Measurements from ENCODE around the gene DAG1.

DAG1 gene

DNA sequence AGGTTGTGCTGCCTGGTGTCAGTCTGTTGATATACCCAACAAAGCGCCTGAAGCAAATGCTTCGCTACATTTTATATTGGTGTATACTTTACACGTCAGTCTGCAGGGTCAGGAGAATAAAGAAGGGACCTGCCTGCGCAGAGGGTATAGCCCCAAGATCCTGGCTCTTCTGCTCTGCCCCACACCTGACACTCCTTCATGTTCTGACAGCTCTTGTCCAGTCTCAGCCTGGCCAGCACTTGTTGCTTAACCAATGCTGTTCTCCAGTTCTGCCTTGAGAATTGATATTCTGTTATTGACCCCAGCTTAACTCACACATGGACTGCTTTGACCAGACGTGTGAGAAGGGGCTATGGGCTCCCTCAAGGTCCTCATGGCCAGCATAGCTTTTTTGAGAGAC, 48.4 kb downstream of the DAG1 start:
- no peak for FAIRE-seq

DNA sequence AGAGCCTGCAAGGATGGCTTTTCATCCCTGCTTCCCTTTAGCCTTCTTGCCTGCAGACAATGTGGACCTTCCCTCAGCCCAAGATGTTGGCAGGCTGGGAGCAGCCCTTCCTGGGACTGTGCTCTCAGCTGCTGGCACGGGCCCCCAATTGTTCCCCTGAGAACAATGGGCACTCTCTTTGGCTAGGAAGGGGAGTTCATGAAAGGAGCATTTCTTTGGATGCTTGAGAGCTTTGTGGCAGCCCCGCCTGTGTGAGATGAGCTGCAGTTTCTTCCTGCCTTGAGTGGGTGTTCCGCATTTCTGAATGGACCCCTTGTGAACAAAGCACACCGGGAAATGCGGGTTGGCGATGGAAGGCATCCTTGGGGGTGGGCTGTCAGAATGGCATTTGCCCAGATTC, 49.2 kb downstream of the DAG1 start:
- no peak for FAIRE-seq

DNA sequence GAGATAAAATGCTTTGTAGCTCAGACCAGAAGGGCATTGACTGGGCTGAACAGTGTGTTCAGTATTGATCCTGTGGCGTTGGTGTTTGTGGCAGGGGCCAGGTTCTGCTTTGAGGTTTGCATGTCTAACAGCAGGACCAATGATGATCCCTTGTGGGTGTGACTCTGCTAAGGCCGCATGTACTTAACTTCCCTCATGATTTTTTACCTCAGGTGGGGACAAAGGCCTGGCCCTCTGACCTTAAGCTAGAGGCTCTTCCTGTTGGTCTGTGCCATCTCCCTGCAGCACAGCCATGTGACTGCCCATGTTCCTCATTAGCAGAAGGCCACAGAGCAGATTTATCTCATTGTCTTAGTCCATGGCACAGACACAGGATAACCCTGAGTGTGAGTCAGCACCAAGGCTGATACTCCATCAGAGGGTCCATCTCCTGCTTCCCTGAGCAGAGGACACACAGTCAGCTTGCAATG, 49.9 kb downstream of the DAG1 start:
- FAIRE-seq = no peak

DNA sequence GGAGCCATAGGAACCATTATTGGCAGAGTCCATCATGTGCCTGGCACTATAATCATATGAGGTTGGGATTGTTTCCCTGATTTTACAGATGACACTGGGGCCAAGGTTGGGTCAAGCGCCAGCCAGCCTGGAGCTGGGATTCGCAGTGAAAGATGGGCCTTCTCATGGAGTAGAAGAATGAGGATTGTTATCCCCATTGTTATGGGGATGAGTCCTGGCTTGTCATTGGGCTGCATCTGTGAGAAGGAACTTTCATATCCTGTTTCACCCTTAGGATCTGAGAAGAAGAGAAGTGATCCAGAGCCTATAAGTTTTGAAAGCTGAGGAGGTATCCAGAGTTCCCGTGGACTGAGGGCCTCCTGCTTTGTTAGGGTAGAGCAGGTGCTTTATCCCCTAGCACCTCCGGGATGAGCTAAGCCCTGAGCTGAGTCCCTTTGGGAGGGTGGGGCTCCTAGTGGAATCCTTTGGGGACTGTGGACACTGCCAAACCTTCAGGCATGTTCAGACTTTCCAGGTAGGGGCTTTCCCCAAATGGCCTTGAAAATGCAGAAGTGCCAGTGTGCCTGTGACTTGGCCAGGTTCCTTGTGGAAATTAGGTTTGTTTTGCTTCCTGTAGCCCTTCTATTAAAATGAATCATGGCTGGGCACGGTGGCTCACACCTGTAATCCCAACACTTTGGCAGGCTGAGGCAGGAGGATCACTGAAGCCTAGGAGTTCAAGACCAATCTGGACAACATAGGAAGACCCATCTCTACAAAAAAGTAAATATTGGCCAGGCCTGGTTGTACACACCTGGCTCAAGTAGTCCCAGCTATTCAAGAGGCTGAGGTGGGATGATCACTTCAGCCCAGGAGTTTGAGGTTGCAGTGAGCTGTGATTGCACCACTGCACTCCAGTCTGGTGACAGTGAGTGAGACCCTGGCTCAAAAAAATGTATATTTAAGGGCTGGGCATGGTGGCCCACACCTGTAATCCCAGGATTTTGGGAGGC, 54.0 kb downstream of the DAG1 start:
- FAIRE-seq = no peak

DNA sequence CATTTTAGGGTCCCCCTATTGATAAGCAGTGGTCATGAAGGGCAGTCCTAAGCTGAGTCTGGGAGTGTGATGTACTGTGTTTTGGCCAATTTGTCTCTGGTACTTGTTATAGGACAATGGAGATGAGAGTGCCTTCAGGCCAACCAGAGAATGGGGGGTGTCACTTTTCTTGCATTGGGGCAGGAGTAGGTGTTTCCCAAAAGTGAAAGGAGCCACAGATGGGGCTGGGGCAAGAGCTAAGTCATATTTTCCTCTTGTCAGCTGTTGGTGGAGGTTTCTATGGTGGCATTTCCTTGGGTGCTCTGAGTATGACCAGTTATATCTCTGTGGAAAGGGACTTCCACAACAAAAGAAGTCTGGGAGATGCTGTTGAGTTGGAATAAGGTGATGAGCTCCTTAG, 59.5 kb downstream of the DAG1 start:
- no peak for FAIRE-seq

DNA sequence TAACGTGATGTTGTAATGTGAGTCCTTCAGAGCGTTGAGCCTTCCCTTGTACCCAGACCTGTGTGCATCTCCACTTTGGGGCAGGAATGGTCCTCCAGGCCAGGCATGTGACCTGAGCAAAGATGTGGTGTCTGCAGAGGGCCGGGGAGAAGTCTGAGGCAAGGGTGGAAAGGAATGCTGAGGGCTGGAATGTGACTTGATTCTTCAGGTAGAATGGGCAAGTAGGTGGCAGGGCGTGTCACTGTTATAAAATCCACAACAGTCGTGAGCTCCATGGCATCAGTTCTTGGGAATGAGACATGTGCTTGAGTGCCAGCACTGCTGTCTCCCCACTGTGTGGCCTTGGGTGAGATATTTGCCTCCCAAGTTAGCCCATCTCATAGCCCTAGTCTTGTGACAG, 60.2 kb downstream of the DAG1 start:
- FAIRE-seq = no peak

DNA sequence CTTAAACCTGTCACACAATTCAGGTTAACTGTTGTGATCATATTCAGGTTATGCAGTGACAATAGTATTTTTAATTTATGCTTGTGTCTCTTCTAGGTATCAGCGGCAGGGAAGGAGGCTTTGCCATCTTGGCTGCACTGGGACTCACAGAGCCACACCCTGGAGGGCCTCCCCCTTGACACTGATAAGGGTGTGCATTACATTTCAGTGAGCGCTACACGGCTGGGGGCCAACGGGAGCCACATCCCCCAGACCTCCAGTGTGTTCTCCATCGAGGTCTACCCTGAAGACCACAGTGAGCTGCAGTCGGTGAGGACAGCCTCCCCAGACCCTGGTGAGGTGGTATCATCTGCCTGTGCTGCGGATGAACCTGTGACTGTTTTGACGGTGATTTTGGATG, 60.6 kb downstream of the DAG1 start:
- FAIRE-seq = no peak

DNA sequence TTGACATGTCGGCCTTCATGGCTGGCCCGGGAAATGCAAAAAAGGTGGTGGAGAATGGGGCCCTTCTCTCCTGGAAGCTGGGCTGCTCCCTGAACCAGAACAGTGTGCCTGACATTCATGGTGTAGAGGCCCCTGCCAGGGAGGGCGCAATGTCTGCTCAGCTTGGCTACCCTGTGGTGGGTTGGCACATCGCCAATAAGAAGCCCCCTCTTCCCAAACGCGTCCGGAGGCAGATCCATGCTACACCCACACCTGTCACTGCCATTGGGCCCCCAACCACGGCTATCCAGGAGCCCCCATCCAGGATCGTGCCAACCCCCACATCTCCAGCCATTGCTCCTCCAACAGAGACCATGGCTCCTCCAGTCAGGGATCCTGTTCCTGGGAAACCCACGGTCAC, 61.2 kb downstream of the DAG1 start:
- no peak for FAIRE-seq

DNA sequence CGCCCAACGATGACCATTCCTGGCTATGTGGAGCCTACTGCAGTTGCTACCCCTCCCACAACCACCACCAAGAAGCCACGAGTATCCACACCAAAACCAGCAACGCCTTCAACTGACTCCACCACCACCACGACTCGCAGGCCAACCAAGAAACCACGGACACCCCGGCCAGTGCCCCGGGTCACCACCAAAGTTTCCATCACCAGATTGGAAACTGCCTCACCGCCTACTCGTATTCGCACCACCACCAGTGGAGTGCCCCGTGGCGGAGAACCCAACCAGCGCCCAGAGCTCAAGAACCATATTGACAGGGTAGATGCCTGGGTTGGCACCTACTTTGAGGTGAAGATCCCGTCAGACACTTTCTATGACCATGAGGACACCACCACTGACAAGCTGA, 61.6 kb downstream of the DAG1 start:
- no peak for FAIRE-seq

DNA sequence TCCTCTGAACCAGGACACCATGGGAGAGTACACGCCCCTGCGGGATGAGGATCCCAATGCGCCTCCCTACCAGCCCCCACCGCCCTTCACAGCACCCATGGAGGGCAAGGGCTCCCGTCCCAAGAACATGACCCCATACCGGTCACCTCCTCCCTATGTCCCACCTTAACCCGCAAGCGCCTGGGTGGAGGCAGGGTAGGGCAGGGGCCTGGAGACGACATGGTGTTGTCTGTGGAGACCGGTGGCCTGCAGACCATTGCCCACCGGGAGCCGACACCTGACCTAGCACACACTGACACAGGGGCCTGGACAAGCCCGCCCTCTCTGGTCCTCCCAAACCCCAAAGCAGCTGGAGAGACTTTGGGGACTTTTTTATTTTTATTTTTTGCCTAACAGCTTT, 63.0 kb downstream of the DAG1 start:
- no peak for FAIRE-seq

DNA sequence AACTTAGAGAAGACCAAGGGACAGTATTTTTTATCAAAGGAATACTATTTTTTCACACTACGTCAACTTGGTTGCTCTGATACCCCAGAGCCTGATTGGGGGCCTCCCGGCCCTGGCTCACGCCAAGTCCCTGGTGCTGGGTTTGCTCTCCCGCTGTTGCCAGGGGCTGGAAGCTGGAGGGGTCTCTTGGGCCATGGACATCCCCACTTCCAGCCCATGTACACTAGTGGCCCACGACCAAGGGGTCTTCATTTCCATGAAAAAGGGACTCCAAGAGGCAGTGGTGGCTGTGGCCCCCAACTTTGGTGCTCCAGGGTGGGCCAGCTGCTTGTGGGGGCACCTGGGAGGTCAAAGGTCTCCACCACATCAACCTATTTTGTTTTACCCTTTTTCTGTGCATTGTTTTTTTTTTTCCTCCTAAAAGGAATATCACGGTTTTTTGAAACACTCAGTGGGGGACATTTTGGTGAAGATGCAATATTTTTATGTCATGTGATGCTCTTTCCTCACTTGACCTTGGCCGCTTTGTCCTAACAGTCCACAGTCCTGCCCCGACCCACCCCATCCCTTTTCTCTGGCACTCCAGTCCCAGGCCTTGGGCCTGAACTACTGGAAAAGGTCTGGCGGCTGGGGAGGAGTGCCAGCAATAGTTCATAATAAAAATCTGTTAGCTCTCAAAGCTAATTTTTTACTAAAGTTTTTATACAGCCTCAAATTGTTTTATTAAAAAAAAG, 63.9 kb downstream of the DAG1 start:
- FAIRE-seq = no peak

DNA sequence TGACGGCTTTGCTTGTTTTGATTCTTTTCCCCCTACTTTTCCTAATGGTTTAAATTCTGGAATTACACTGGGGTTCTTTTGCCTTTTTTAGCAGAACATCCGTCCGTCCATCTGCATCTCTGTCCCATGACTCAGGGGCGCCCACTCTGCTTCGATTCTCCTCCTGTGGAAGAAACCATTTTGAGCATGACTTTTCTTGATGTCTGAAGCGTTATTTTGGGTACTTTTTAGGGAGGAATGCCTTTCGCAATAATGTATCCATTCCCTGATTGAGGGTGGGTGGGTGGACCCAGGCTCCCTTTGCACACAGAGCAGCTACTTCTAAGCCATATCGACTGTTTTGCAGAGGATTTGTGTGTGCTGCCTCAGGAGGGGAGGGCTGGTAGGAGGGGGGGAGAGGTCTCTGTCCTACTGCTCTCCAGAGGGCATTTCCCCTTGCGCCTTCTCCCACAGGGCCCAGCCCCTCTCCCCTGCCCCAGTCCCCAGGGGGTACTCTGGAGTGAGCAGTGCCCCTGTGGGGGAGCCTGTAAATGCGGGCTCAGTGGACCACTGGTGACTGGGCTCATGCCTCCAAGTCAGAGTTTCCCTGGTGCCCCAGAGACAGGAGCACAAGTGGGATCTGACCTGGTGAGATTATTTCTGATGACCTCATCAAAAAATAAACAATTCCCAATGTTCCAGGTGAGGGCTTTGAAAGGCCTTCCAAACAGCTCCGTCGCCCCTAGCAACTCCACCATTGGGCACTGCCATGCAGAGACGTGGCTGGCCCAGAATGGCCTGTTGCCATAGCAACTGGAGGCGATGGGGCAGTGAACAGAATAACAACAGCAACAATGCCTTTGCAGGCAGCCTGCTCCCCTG, 64.7 kb downstream of the DAG1 start:
- FAIRE-seq = no peak

DNA sequence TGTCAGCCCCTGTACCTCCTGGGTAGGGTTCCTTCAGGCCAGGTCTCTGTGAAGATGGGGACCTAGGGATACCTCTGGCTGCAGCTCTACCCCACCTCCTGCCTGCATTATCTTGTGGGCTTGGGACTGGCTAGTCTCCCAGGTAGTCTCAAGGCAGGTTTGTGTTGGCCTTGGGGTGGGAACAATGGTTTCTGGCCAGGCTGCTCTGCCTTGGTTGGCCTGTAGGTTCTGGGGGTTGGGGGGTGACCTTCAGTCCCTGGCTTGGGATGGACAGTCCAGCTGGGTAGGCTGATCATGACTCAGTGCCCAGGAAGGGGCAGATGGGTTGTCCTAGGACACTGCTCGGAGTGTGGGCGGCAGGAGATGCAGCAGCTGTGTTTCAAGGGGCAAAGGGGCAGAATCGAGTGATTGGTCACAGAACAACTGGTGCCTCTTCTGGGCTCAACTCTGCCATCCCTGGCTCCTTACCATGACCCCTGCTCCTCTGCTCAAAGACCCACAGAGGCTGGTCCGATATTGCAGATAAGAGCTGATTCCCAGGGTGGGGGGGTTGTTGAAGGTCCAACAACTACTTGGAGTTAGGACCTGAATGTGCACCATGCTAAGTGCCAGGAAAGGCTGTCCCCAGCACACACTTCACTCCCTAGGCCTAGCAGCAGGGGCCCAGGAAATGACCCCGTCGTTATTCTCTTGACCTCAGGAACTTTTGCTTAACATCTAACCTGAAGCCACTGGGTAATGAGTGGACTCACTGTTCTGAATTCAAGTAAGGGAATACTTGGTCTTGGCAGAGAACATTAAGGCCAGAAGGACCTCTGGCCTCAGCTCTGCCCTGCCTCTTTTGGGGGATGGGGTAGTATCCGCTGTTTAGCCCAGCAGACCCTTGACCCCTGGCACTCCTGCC, 66.2 kb downstream of the DAG1 start:
- FAIRE-seq = no peak

DNA sequence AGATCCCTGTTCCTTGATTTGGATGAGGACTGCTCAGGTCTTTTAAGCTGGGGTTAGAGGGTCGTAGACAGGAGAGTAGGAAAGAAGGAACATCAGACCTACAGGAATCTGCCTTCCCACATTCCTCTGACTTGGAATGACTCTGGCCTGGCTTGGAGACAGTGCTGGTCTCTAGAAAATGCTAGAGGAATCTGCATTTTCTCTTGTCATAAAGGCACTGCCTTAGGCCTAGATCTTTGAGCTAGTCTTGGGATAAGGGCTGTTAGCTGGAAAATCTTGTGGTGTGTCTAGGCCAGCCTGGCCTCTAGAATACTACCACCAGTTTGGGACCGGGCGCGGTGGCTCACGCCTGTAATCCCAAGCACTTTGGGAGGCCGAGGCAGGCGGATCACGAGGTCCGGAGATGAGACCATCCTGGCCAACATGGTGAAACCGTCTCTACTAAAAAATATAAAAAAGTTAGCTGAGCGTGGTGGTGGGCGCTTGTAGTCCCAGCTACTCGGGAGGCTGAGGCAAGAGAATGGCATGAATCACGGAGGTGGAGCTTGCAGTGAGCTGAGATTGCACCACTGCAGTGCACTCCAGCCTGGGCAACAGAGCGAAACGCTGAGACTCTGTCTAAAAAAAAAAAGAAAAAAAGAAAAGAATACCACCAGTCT, 66.9 kb downstream of the DAG1 start:
- no peak for FAIRE-seq

DNA sequence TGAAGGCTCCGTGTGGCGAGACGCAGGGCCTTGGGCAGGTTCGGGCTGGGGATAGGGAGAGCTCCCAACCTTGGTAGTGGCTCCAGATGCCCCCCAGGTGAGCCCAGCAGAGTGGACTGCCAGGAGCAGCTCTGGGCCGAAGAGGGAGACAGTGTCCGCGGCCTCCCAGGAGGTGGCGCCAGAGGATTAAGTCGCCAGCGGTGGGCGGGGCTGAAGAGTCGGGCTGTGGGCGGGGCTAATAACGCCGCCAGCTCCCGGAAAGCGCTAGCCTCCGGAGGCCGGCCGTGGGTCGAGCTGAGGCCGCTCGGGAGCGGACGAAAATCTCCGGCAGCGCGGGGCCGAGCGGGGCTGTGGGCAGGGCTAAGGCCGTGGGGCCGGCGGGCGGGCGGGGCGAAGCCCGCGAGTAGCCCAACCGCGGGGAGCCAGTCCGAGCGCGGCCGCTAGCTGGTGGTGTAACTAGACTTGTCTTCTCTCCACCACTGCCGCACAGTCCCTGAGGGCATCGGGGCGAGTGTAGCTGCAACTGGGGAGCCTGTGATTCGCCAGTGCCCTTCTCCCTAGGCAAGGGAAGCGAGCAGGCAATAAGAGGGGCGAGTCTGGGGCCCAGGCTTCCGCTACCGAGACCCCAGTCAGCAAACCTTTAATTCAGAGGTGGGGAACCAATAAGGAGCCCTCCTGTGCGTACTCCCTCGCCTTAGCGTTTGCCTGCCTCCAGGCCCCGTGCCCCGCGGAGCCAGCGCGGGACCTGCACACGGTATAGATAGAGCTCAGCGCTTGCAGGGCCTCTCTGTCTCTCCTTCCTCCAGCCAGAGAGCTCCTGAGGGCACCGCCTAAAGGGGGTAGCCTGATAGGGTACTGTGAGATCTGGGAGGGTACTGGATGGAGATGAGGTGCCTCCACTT, 69.8 kb downstream of the DAG1 start:
- peak; percentile 33 for FAIRE-seq

DNA sequence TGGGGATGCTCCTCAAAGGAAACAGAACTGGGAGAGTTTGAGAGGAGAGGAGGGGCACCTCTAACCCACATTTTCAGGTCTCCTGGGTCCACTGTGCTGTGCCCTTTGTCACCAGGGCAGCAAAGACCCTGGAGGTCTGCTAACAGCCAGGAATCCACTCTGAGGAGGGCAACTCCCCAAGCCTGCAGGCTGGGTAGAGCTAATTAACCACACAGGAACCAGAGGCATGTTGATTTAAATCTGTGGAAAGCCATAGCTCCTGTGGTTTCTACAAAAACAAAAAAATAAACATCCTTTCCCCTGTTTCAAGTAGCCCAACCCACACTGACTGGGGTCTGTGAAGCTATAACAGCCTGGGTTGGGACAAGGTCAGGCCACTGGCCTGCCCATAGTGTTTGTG, 82.0 kb downstream of the DAG1 start:
- FAIRE-seq = no peak

DNA sequence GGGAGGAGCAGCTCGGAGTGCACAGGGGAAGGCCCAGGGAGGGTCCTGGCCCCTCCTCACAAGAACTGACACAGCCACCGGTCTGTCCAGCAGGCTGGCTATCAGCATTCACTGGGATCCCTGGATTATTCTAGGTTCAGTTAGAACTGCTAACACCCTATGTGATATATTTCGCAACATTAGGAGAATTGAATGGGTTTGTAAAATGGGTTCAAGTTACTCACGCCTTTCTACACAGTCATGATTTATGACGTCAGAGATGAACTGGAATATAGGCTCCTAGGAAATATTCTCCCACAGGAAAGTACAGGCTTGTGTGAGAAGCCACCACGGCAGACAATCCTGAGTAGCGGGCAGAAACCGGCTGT, 83.2 kb downstream of the DAG1 start:
- no peak for FAIRE-seq

DNA sequence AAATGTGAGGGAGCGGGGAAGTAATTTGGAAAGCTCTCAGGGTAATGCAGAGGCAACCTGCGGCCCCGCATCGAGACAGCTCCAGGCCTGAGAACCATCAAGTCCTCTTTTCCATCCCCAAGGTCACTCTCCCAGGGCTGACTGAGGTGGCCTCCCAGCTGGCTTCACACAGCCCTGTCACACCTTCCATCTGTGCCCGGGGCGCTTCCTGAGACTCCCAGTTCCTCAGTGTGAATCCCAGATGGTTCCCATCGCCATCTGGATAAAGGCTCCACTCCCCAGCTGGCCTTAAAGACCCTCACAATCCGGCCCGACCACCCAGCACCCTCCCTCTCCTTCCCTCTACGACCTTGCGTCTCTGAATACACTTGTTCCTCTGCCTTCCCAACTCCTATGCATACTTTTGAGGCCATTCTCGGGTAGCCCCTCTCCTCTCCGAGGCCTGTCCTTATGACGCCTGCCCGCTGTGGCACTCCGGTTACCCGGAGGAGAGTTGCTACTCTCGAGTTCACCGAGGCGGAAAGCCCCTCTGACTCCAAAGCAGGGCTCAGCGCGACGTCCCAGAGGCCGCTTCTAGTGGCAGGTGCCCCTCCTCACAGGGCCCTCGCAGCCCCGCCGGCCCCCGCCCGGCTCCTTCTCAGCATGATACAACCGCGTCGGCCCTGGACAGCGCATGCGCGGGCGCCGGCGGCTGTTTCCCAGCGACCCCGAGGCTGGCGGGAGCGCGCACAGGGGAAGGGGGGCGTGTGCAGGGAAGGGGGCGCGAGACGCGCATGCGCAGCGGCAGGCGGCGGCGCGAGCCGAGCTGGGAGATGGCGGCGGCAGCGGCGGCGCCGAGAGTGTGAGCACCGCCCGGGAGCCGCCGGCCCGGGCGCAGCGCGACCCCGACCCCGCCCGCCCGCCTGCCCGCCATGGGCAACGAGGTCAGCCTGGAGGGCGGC, 83.9 kb downstream of the DAG1 start, which contains the start of gene BSN:
Gene BSN, plus strand, starts transcription at position 786 of the 941 bp plus-strand sequence. Its CDS starts 126 bp downstream, at position 912.
- FAIRE-seq = no peak
